Liver (tissue), 9 donors: ENCODE results near the gene THAP7. TPM values are rescaled to one million over a fixed set of nuclear protein-coding genes. Genes with fewer than 3 reads are reported as not detected.

Experiments
- DNase-seq: peaks from one replicate; pipeline ENCODE4 v3.0.0-alpha.2; 2017; ENCODE audit warnings: low spot score
- H3K27ac ChIP-seq, 2 donors: one replicate each; pipeline ENCODE4 v1.7.0; 2013; ENCODE audit warnings: inconsistent platforms in 2 of 2, low read length in 2 of 2, control low read depth in 1 of 2, low read depth in 1 of 2, mild to moderate bottlenecking in 1 of 2
- H3K27me3 ChIP-seq, 4 donors: one replicate each; pipeline versions ENCODE4 v1.6.1 to v1.7.0; 2013; ENCODE audit warnings: low read length in 3 of 4, inconsistent platforms in 1 of 4, mild to moderate bottlenecking in 1 of 4, moderate library complexity in 1 of 4; ENCODE audit not compliant: control insufficient read depth in 4 of 4, insufficient read depth in 4 of 4
- H3K36me3 ChIP-seq, 4 donors: one replicate each; pipeline versions ENCODE4 v1.6.1 to v1.7.0; 2013; ENCODE audit warnings: low read length in 3 of 4, mild to moderate bottlenecking in 3 of 4, low read depth in 1 of 4, moderate library complexity in 1 of 4; ENCODE audit not compliant: control insufficient read depth in 4 of 4, insufficient read depth in 3 of 4
- H3K4me1 ChIP-seq, 4 donors: one replicate each; pipeline versions ENCODE4 v1.6.1 to v1.7.0; 2013; ENCODE audit warnings: low read length in 3 of 4, mild to moderate bottlenecking in 3 of 4, moderate library complexity in 1 of 4; ENCODE audit not compliant: control insufficient read depth in 4 of 4, insufficient read depth in 4 of 4
- H3K4me3 ChIP-seq, 3 donors: one replicate each; pipeline versions ENCODE4 v1.6.1 to v1.7.0; 2013; ENCODE audit warnings: low read length in 3 of 3, control low read depth in 1 of 3, low read depth in 1 of 3, mild to moderate bottlenecking in 1 of 3
- H3K9ac ChIP-seq, 2 donors: one replicate each; pipeline ENCODE4 v1.7.0; 2013; ENCODE audit warnings: low read length in 2 of 2, mild to moderate bottlenecking in 2 of 2, moderate library complexity in 2 of 2, control low read depth in 1 of 2, low read depth in 1 of 2
- H3K9me3 ChIP-seq, 4 donors: one replicate each; pipeline versions ENCODE4 v1.6.1 to v1.7.0; 2013; ENCODE audit warnings: low read length in 3 of 4; ENCODE audit not compliant: control insufficient read depth in 4 of 4
- EGR1 ChIP-seq, 2 donors: IDR thresholded peaks; 2 replicates each; pipeline ENCODE4 v1.6.1; 2016 to 2018; ENCODE audit warnings: antibody characterized with exemption in 2 of 2, low read depth in 2 of 2
- FOXA1 ChIP-seq: IDR thresholded peaks from 2 replicates; pipeline ENCODE4 v1.6.1; 2016; ENCODE audit warnings: antibody characterized with exemption
- GABPA ChIP-seq, 2 donors: IDR thresholded peaks in 1 of 2; conservative IDR thresholded peaks in 1 of 2; 2 replicates each; pipeline ENCODE4 v1.6.1; 2016; ENCODE audit warnings: antibody characterized with exemption in 2 of 2, mild to moderate bottlenecking in 1 of 2, moderate library complexity in 1 of 2
- HNF4A ChIP-seq, 2 donors: conservative IDR thresholded peaks; 2 replicates each; pipeline ENCODE4 v1.6.1; 2016; ENCODE audit warnings: antibody characterized with exemption in 2 of 2, mild to moderate bottlenecking in 2 of 2
- HNF4G ChIP-seq: IDR thresholded peaks from 2 replicates; pipeline ENCODE4 v1.6.1; 2016; ENCODE audit warnings: antibody characterized with exemption
- JUND ChIP-seq, 2 donors: IDR thresholded peaks; 2 replicates each; pipeline ENCODE4 v1.6.1; 2016; ENCODE audit warnings: antibody characterized with exemption in 2 of 2
- NR2F2 ChIP-seq: IDR thresholded peaks from 2 replicates; pipeline ENCODE4 v1.6.1; 2016; ENCODE audit warnings: antibody characterized with exemption
- RAD21 ChIP-seq, 2 donors: IDR thresholded peaks; 2 replicates each; pipeline ENCODE4 v1.6.1; 2016; ENCODE audit warnings: antibody characterized with exemption in 2 of 2, mild to moderate bottlenecking in 2 of 2
- RXRA ChIP-seq, 2 donors: IDR thresholded peaks; 2 replicates each; pipeline ENCODE4 v1.6.1; 2017 to 2018; ENCODE audit warnings: antibody characterized with exemption in 2 of 2, mild to moderate bottlenecking in 1 of 2
- SP1 ChIP-seq: IDR thresholded peaks from 2 replicates; pipeline ENCODE4 v1.6.1; 2018; ENCODE audit warnings: antibody characterized with exemption, mild to moderate bottlenecking
- TAF1 ChIP-seq: conservative IDR thresholded peaks from 2 replicates; pipeline ENCODE4 v1.6.1; 2016; ENCODE audit warnings: antibody characterized with exemption, mild to moderate bottlenecking
- YY1 ChIP-seq: IDR thresholded peaks from 2 replicates; pipeline ENCODE4 v1.6.1; 2016; ENCODE audit warnings: antibody characterized with exemption, mild to moderate bottlenecking
- WGBS: extraction: QIAGEN DNeasy Blood & Tissue Kit; methylation state at CpG from one replicate; pipeline ENCODE4 v1.1.7; 2013; 5-methylcytosine and 5-hydroxymethylcytosine counted together
- polyA plus RNA-seq, 2 donors: library from polyadenylated mRNA; stranded (reverse) in 1 of 2; unstranded in 1 of 2; fragments of 200-250 nt in 1 of 2; fragments of >200 nt in 1 of 2; fragmentation: Nextera tagmentation in 1 of 2; extraction: Ambion mirVana in 1 of 2; gene quantifications; one replicate each; pipeline versions ENCODE4 v1.2.1 to v1.2.3, GENCODE V29; 2013 to 2015
- total RNA-seq, 2 donors: library from RNA; depleted of rRNA; stranded (reverse); fragments of >200 nt; gene quantifications; one replicate each; pipeline ENCODE4 v1.2.3, GENCODE V29; 2014
- TF ChIP-seq, protein P1 (sequence below): IDR thresholded peaks from 2 replicates; pipeline ENCODE4 v1.6.1; 2016; ENCODE audit warnings: antibody characterized with exemption
- TF ChIP-seq, protein P2 (sequence below): IDR thresholded peaks from 2 replicates; pipeline ENCODE4 v1.6.1; 2016; ENCODE audit warnings: antibody characterized with exemption
- TF ChIP-seq, protein P3 (sequence below): fragments of 150-350 bp; IDR thresholded peaks from 2 replicates; pipeline ENCODE4 v1.5.1; 2017; ENCODE audit warnings: improper control_type of control experiment, low read depth, low read length; ENCODE audit not compliant: missing input control
- TF ChIP-seq, protein P4 (sequence below): IDR thresholded peaks from 2 replicates; pipeline ENCODE4 v1.6.1; 2016; ENCODE audit warnings: antibody characterized with exemption, mild to moderate bottlenecking
- TF ChIP-seq, protein P5 (sequence below): IDR thresholded peaks from 2 replicates; pipeline ENCODE4 v1.6.1; 2016; ENCODE audit warnings: antibody characterized with exemption
- donor health status: healthy.
- donor health status: healthy.
- donor health status: healthy.
- donor health status: healthy.
- donor health status: healthy.

Gene THAP7
- total and polyA plus RNA-seq, 4 donors: 10.4 to 21.9 (median 19.4) TPM

DNA sequence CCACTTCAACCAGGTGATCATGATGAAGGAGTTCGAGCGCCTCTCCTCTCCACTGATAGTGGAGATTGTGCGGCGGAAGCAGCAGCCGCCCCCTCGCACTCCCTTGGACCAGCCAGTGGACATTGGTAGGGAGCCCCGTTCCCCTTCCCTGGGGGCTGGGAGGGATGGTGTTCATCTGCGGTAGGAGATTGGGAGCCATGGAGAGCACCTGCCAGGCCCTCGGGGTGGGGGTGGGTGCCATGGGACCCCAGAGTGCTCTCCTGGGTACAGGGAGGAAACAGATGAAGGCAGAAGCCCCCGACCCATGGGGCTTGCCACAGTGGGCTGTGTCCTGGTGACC, 7.0 kb downstream of the THAP7 start:
- H3K27ac ChIP-seq: no peak overlapping the region
- peaks cover 4 to 66% (median 13%) of the 10 kb centered on the region in 4 donors for H3K36me3 ChIP-seq
- H3K4me3 ChIP-seq: no peak overlapping the region
- H3K27me3 ChIP-seq: no peaks in the 10 kb centered on the region
- H3K4me1 ChIP-seq: peaks cover 0 to 5% (median 2%) of the 10 kb centered on the region in 4 donors
- no peak for TF ChIP-seq RAD21 (IDR thresholded peaks at IDR 0.05)
- TF ChIP-seq, protein P1, sequence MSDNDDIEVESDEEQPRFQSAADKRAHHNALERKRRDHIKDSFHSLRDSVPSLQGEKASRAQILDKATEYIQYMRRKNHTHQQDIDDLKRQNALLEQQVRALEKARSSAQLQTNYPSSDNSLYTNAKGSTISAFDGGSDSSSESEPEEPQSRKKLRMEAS: no peak
- no peak for TF ChIP-seq EGR1 (IDR thresholded peaks at IDR 0.05; ENCODE audit: low read depth in 2 of 2)
- TF ChIP-seq, protein P2, sequence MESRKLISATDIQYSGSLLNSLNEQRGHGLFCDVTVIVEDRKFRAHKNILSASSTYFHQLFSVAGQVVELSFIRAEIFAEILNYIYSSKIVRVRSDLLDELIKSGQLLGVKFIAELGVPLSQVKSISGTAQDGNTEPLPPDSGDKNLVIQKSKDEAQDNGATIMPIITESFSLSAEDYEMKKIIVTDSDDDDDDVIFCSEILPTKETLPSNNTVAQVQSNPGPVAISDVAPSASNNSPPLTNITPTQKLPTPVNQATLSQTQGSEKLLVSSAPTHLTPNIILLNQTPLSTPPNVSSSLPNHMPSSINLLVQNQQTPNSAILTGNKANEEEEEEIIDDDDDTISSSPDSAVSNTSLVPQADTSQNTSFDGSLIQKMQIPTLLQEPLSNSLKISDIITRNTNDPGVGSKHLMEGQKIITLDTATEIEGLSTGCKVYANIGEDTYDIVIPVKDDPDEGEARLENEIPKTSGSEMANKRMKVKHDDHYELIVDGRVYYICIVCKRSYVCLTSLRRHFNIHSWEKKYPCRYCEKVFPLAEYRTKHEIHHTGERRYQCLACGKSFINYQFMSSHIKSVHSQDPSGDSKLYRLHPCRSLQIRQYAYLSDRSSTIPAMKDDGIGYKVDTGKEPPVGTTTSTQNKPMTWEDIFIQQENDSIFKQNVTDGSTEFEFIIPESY: no peak
- no peak for TF ChIP-seq TAF1
- TF ChIP-seq HNF4G: no peak
- TF ChIP-seq, protein P3, sequence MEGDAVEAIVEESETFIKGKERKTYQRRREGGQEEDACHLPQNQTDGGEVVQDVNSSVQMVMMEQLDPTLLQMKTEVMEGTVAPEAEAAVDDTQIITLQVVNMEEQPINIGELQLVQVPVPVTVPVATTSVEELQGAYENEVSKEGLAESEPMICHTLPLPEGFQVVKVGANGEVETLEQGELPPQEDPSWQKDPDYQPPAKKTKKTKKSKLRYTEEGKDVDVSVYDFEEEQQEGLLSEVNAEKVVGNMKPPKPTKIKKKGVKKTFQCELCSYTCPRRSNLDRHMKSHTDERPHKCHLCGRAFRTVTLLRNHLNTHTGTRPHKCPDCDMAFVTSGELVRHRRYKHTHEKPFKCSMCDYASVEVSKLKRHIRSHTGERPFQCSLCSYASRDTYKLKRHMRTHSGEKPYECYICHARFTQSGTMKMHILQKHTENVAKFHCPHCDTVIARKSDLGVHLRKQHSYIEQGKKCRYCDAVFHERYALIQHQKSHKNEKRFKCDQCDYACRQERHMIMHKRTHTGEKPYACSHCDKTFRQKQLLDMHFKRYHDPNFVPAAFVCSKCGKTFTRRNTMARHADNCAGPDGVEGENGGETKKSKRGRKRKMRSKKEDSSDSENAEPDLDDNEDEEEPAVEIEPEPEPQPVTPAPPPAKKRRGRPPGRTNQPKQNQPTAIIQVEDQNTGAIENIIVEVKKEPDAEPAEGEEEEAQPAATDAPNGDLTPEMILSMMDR: no peak
- TF ChIP-seq YY1: no peak
- no peak for TF ChIP-seq SP1
- TF ChIP-seq FOXA1: no peak
- TF ChIP-seq RXRA (IDR thresholded peaks at IDR 0.05): no peak
- no peak for TF ChIP-seq NR2F2
- no peak for TF ChIP-seq HNF4A (conservative IDR thresholded peaks at IDR 0.05)
- TF ChIP-seq, protein P4, sequence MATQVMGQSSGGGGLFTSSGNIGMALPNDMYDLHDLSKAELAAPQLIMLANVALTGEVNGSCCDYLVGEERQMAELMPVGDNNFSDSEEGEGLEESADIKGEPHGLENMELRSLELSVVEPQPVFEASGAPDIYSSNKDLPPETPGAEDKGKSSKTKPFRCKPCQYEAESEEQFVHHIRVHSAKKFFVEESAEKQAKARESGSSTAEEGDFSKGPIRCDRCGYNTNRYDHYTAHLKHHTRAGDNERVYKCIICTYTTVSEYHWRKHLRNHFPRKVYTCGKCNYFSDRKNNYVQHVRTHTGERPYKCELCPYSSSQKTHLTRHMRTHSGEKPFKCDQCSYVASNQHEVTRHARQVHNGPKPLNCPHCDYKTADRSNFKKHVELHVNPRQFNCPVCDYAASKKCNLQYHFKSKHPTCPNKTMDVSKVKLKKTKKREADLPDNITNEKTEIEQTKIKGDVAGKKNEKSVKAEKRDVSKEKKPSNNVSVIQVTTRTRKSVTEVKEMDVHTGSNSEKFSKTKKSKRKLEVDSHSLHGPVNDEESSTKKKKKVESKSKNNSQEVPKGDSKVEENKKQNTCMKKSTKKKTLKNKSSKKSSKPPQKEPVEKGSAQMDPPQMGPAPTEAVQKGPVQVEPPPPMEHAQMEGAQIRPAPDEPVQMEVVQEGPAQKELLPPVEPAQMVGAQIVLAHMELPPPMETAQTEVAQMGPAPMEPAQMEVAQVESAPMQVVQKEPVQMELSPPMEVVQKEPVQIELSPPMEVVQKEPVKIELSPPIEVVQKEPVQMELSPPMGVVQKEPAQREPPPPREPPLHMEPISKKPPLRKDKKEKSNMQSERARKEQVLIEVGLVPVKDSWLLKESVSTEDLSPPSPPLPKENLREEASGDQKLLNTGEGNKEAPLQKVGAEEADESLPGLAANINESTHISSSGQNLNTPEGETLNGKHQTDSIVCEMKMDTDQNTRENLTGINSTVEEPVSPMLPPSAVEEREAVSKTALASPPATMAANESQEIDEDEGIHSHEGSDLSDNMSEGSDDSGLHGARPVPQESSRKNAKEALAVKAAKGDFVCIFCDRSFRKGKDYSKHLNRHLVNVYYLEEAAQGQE: no peak
- no peak overlapping the region for H3K9ac ChIP-seq
- WGBS: 96% methylated on average over 10 of the region's 10 CpGs
- DNase-seq: no peak
- H3K9me3 ChIP-seq: no peaks in the 10 kb centered on the region

DNA sequence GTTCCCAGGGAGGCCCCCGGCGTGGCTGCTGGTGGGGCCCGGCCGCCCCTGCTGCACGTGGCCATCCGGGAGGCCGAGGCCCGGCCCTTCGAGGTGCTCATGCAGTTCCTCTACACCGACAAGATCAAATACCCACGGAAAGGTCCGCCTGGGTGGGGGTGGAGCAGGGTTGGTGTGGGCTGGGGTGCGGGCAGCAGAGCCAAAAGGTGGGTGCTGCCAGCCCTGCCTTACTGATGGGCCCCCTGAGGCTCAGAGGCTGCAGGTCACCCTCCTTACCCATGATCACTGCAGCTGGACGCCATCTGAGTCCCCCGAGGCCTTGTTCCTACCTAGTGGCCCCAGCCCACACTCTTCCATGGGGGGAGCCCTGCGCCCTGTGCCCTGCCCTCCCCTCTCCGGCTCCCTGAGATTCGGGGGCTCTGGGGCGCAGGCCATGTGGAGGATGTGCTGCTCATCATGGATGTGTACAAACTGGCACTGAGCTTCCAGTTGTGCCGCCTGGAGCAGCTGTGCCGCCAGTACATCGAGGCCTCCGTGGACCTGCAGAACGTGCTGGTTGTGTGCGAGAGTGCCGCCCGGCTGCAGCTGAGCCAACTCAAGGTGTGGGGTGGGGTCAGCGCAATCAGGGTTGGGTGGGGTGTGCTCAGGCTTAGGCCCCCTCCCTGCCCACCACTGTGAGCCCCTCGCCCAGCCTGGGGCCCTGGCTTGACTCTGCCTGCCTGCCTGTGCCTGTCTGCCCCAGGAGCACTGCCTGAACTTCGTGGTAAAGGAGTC, 7.6 kb downstream of the THAP7 start:
- H3K9me3 ChIP-seq: no peaks in the 10 kb centered on the region
- 97% methylated on average over 30 of the region's 30 CpGs for WGBS
- H3K9ac ChIP-seq: no peak overlapping the region
- H3K27me3 ChIP-seq: no peaks in the 10 kb centered on the region
- DNase-seq: no peak
- TF ChIP-seq SP1 (no peak), HNF4G (no peak), EGR1 (IDR thresholded peaks at IDR 0.05; ENCODE audit: low read depth in 2 of 2) (no peak), JUND (IDR thresholded peaks at IDR 0.05) (no peak), FOXA1 (no peak), YY1 (no peak), HNF4A (conservative IDR thresholded peaks at IDR 0.05) (no peak), GABPA (IDR thresholded peaks at IDR 0.05 in 1 of 2, conservative IDR thresholded peaks at IDR 0.05 in 1 of 2) (no peak), TAF1 (no peak), RXRA (IDR thresholded peaks at IDR 0.05) (no peak)
- TF ChIP-seq, protein P5, sequence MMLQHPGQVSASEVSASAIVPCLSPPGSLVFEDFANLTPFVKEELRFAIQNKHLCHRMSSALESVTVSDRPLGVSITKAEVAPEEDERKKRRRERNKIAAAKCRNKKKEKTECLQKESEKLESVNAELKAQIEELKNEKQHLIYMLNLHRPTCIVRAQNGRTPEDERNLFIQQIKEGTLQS: no peak
- TF ChIP-seq, protein P3: no peak
- TF ChIP-seq, protein P1: no peak
- no peak overlapping the region for H3K4me3 ChIP-seq
- no peaks in the 10 kb centered on the region for H3K4me1 ChIP-seq
- H3K36me3 ChIP-seq: peaks cover 4 to 61% (median 13%) of the 10 kb centered on the region in 4 donors
- no peak overlapping the region for H3K27ac ChIP-seq
